Measurements from ENCODE around the gene XPR1. TPM values are rescaled to one million over a fixed set of nuclear protein-coding genes. Genes with fewer than 3 reads are reported as not detected.

The XPR1 gene
- total RNA-seq, 1 donor = 31.8 TPM

- peak; percentile 18 for DNase-seq (ENCODE audit: low read depth)
- H3K4me3 ChIP-seq (ENCODE audit: low read depth, low read length) = no peak overlapping the region
- no peak for TF ChIP-seq CTCF (IDR thresholded peaks at IDR 0.05; ENCODE audit: insufficient read depth, low read length)
Observed at GRCh38 chr1:180652792-180653191, 21.0 kb downstream of the XPR1 start.

- DNase-seq (ENCODE audit: low read depth) = peak; percentile 5
- TF ChIP-seq CTCF (IDR thresholded peaks at IDR 0.05; ENCODE audit: insufficient read depth, low read length) = no peak
- no peak overlapping the region for H3K4me3 ChIP-seq (ENCODE audit: low read depth, low read length)
Observed at GRCh38 chr1:180662709-180663108, 30.9 kb downstream of the XPR1 start.

GRCh38 chr1:180670681-180671080, 38.9 kb downstream of the XPR1 start:
- TF ChIP-seq CTCF (IDR thresholded peaks at IDR 0.05; ENCODE audit: insufficient read depth, low read length) = no peak
- no peak overlapping the region for H3K4me3 ChIP-seq (ENCODE audit: low read depth, low read length)
- DNase-seq (ENCODE audit: low read depth) = no peak

GRCh38 chr1:180672105-180672504, 40.3 kb downstream of the XPR1 start:
- no peak overlapping the region for H3K4me3 ChIP-seq (ENCODE audit: low read depth, low read length)
- TF ChIP-seq CTCF (IDR thresholded peaks at IDR 0.05; ENCODE audit: insufficient read depth, low read length) = no peak
- no peak for DNase-seq (ENCODE audit: low read depth)

- DNase-seq (ENCODE audit: low read depth) = no peak
- H3K4me3 ChIP-seq (ENCODE audit: low read depth, low read length) = no peak overlapping the region
- TF ChIP-seq CTCF (IDR thresholded peaks at IDR 0.05; ENCODE audit: insufficient read depth, low read length) = no peak
Observed at GRCh38 chr1:180672505-180672904, 40.7 kb downstream of the XPR1 start.

GRCh38 chr1:180674603-180675530, 43.0 kb downstream of the XPR1 start:
- no peak overlapping the region for H3K4me3 ChIP-seq (ENCODE audit: low read depth, low read length)
- peak; percentile 18 for DNase-seq (ENCODE audit: low read depth)
- TF ChIP-seq CTCF (IDR thresholded peaks at IDR 0.05; ENCODE audit: insufficient read depth, low read length) = no peak

Data from fibroblast of the aortic adventitia (primary cell).